GM19467 (cell line): ENCODE measurements around the gene NEU2.
"Not testable (repeated sequence)": the region's sequence is repeated elsewhere in the genome, so short reads cannot be mapped to it uniquely, and the experiment has no call there.

Experiments
- ATAC-seq: cut with Tn5 transposase; IDR thresholded peaks from one replicate; pipeline ENCODE4 v1.9.1; 2021; ENCODE audit warnings: mild to moderate bottlenecking, moderate library complexity; ENCODE audit not compliant: unreplicated experiment

NEU2 gene

GRCh38 chr2:233009661-233010060 lies 22.8 kb upstream of the NEU2 start:
- ATAC-seq: no peak

- ATAC-seq: no peak
Measured at GRCh38 chr2:233010569-233011267, 21.8 kb upstream of the NEU2 start.

- no peak for ATAC-seq
Measured at GRCh38 chr2:233011268-233011650, 21.2 kb upstream of the NEU2 start.

- ATAC-seq: no peak
Measured at GRCh38 chr2:233011702-233012131, 20.8 kb upstream of the NEU2 start.

- ATAC-seq: no peak
Measured at GRCh38 chr2:233012301-233012971, 20.0 kb upstream of the NEU2 start.

- no peak for ATAC-seq
Measured at GRCh38 chr2:233013027-233013461, 19.4 kb upstream of the NEU2 start, which contains the start of gene NGEF. Gene NGEF (minus strand): TSS chr2:233013256. CDS start chr2:232974890, 38,366 bp downstream.

GRCh38 chr2:233013650-233014049 lies 18.8 kb upstream of the NEU2 start:
- no peak for ATAC-seq

GRCh38 chr2:233015019-233015645 lies 17.3 kb upstream of the NEU2 start:
- no peak for ATAC-seq

- ATAC-seq: no peak
Measured at GRCh38 chr2:233017947-233018346, 14.5 kb upstream of the NEU2 start.

GRCh38 chr2:233019610-233020009 lies 12.9 kb upstream of the NEU2 start:
- not testable (repeated sequence) for ATAC-seq

- ATAC-seq: no peak
Measured at GRCh38 chr2:233020454-233020853, 12.0 kb upstream of the NEU2 start.

- no peak for ATAC-seq
Measured at GRCh38 chr2:233021771-233022170, 10.7 kb upstream of the NEU2 start.

- no peak for ATAC-seq
Measured at GRCh38 chr2:233022561-233022960, 9.9 kb upstream of the NEU2 start.

GRCh38 chr2:233023007-233023760 lies 9.3 kb upstream of the NEU2 start:
- no peak for ATAC-seq

- no peak for ATAC-seq
Measured at GRCh38 chr2:233023761-233024410, 8.6 kb upstream of the NEU2 start.

GRCh38 chr2:233025706-233026105 lies 6.8 kb upstream of the NEU2 start:
- no peak for ATAC-seq

- no peak for ATAC-seq
Measured at GRCh38 chr2:233026198-233026813, 6.2 kb upstream of the NEU2 start.

GRCh38 chr2:233029321-233029720 lies 3.2 kb upstream of the NEU2 start:
- no peak for ATAC-seq

GRCh38 chr2:233031556-233032500 lies 644 bp upstream of the NEU2 start:
- no peak for ATAC-seq
